Activated CD8-positive, alpha-beta memory T cell treated with anti-CD3 and anti-CD28 coated beads for 48 hours (primary cell): Measurements from ENCODE around the gene SLFN14.
"Not testable (repeated sequence)": the region's sequence is repeated elsewhere in the genome, so short reads cannot be mapped to it uniquely, and the experiment has no call there.

ENCODE experiments used
- DNase-seq, 3 experiments: peaks; one replicate each; pipeline ENCODE4 v3.0.0-alpha.2; 2020; ENCODE audit warnings: low read depth in 2 of 3, low spot score in 2 of 3

Gene SLFN14

DNA sequence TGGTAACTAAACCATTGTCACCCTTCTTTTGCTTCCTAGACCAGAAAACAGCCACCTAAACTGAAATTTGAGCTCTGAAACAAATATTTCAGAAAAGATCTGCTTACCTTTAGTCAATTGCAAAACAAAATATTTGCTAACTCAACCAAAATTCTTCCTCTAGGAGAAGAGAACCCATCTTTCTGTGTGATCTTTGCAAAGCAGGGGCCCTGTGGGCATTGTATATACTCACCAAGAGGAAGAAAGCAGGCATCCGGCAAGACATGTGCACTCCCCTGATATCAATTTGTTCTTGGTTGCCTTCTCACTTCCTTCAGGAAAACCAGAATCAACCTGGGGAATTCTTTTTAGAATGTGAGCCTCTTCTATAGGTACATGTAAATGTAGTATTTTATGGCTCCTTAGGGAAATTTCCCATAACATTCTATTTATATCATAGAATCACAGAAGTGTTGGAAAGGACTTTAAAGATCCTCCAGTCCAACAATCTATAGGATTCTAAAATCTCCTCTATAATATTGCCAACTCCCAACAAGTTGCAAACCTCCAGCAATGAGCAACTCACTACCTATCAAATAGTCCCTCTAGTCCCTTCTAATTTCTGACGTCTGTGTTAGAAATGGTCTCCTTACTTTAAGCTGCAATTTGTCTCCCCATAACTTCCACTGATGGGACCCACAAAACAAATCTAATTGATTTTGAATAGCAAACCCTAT, 966 bp downstream of the SLFN14 start:
- no peak for DNase-seq

DNA sequence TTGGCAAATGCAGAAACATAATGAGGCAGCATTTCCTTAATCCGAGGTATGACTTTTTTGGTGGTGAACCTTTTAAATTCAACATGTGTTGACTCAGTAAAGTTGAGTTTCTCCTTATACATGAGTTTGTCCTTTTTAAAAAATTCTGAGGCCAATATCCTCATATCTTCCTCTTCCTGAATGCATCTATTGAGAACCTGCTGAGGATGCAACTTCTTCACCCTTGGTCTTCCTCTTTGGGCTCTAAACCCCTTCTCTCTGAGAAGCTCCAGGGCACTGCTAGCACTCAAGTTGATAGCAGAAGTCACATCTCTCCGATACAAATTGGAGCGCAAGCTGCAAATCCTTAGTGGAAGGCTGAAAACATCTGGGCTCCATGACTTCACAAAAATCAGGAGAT, 3.3 kb downstream of the SLFN14 start:
- no peak for DNase-seq

DNA sequence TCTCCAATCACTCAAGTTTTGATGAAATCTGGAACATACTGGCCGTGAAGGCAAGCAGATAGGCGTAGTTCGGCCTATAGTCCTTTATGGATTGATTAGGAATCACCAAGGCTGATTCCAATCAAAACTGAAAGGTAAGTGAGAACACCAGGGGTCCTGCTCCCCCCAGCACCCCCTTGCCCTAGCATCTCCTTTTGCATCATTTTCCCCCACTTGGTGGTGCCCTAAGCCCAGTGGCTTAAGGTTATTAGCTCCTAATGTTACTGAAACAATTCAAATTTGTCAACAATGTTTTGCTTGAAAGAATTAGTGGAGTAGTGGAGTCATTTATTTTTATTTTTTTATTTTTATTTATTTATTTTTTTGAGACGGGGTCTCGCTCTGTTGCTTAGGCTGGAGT, 4.9 kb downstream of the SLFN14 start:
- no peak for DNase-seq

DNA sequence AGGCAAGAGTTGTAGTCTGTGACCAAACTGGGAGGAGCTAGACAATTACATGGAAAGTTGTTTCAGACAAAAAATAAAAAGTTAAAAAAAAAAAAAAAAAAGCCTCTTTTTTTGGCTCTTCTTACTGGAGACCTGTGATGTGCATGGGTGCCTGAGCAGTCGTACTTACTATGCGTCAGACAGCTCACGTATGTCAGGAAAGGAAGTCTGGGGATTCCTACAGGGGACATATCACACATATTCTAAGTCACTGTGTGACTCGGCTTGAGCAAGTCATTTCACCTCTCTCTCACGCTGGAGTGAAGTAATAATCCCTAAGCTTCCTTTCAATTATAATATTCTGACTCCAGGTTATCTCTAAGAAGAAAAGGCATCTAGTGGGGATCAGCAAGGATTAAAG, 6.0 kb downstream of the SLFN14 start:
- no peak for DNase-seq

DNA sequence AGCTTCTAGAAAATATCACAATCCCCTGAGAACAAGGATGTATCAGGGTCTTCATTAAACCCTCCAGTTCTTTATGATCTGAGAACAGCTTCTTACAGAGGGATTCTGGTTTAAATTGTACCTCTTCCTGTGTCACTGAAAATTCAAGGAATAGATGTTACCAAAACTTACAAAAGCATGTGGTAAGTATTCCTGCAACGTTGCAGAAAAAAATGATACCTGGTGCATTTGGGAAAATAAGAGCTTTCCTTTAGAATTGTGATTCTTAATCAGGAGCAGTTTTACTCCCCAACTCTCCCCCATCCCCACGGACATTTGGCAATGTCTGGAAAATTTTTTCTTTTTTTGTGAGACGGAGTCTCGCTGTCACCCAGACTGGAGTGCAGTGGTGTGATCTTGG, 7.3 kb downstream of the SLFN14 start:
- DNase-seq: no peak

DNA sequence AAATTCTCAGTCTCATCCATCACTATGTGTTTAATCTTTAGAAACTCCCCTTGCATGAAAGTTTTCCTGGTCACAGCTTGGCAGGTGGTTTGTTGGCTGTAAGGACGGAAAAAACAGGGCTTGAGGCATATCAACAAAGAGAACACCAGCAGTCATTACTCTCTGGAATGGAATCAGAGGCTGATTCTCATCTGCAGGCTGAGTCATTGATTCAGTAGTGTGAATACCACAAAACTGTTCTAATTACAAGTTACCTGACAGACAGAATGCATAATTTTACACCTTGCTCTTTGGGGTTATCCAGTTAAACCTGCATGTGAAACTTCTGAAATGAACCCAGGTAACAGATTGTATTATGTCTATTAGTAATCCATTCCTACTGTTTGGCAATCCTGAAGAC, 11.6 kb downstream of the SLFN14 start:
- DNase-seq: no peak

DNA sequence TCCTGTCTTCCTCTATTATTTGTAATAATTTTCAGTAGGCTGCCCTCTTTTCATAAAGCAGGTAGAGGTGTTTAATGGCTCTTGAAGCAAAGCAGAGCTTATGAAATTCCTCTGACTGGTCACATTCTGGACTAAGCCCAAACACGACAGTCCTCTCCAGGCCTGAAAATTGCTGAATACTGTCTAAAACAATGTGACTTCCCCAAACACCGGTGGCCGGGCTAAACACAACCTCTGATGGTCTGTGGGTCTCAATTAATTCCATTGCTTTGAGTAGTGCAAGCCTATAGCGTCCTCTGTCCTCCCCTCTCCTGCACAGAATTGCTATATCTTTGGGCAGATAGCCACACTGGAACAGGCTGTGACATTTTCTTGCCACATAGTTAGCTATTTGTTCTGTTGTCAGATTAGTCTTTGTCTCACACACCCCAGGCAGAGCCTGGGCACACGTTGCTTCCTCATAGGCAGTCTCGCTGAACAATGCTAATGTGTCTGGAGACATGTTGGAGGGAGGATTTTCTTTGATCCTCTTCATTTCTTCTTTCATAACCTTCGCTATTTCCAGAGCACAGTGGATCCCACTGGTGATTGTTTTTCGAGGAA, 12.3 kb downstream of the SLFN14 start:
- DNase-seq: no peak

DNA sequence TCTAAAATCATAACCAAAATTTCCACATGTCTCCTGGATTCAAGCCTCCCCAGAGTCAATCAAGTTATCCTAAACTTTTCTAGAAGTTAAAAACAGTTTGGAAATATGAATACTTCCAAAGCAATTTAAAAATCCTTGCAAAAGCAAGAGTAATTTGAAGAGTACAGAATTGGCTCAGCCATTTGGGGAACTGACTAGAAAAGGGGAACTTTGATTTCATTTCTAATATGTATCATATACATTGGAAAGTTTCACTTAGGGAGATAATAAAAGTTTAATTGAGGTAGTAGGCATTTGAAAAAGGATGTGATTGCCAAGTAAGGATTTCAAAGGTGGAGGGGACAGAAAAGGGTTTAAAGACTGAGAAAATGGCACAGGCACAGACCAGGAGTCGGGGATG, 14.1 kb downstream of the SLFN14 start:
- no peak for DNase-seq

DNA sequence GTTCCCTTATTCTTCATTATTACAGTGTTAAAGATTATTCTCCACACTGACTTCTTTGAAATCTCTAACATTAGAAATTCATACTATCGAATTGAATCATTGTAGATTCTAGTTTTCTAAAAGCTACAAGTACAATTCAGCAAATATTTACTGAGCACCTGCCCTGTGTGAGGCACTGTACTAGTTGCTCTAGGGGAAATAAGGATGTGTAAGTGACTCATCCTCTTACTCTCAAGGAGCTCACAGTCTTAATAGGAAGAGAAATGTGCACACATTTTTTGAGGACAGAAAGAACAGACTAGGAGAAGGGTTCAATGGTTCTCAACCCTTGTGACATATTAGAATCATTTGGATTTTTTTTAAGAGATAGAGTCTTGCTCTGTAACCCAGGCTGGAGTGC, 15.5 kb downstream of the SLFN14 start:
- DNase-seq: no peak

DNA sequence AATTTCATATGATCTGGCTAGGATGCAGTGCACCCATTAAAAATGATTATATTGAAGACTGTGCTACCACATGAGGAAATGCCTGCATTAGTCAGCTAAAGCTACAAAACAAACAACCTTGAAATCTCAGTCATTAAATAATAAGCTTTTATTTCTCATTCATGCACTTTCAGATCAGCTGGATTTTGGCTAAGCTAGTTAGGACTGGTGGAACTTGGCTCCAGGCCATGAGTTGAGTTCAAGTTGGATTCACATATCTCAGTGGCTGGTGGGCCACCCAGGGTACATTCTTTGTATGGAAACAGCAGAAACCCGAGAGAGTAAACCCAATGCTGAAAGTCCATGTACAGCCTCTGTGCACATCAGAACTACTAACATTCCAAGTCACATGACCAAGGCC, 16.8 kb downstream of the SLFN14 start:
- no peak for DNase-seq

DNA sequence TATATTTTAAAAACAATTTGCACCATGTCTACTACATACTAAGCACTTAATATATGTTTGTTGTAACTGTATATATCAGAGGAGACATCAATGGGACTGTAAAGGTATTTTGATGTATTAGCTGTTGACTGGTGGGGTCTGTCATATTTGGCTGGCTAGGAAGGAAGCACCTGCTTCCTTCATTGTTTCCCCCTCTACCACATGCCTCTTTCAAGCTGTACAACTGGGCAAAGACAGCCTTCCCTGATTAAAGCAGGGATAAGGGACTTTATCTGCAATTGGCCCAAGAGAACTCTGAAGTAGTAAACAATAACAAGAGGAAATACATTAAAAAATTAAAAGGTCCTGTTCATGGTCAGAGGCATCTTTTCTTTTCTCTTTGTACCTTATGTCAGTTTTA, 17.6 kb downstream of the SLFN14 start:
- no peak for DNase-seq

DNA sequence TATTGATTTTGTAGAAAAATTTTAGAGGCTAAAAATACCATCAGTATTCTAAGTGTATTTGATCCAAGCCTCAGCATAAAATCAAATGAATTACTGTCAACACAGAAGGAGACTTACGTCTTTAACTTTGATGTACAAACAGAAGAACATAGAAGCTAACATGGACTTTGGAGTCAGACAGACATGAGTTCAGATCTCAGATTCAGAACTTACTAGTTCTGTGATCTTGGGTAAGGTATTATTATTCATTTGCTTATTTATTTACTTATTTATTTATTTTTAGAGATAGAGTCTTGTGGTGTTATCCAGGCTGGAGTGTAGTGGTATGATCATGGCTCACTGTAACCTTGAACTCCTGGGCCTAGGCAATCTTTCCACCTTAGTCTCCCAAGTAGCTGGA, 19.2 kb downstream of the SLFN14 start:
- DNase-seq: no peak

DNA sequence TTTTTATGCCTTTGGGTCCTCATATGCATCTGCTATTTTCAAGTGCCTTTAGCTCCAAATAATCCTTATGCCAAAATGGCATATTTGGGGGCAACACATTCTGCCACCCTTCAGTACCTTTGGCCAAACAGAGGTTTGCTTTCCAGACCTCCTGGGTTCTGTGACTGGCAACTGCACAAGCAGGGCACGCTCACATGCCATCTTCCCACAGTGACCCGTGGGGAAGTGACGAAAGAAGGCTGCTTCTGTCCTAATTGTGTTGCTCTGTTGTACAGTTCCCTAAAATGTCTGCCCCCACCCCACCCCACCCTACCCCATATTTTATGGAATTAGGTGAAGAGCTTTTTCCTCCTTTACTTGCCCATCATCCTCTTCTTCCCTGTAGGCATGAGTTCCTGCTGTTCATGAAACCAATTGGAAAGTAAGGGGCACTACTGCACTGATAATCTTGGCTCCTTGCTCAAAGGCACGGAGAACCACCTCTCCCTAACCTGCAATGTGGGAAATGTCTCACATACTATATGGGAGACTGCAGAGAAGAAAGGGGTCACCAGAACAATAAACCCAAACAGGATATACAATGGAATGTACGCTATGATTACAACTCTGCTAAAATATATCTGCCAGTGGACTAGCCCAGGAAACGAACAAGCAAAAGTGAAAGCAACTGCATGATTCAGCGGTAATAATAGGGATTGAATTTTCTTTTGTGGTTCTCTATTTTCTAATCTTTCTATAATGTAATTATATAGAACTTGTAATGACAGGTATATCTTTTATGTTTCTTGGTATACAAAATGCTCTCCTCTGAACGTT, 19.8 kb downstream of the SLFN14 start:
- DNase-seq: no peak

DNA sequence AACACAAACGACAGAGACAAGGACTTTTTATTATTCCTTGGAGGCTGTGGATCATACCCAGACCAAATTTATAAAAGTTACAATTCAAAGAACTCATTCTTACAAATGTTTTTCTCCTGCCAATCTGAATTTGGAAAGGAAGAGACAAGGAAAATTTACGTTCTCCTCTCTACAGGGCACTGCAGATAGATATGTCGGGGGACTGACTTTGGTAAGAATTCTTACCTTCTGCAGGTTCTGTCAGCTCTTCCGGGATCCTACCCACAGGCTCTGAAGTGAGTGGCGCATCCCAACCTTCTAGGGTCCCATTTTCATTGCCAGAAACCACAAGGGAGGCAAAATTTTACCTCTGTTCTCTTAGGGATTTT, 21.0 kb downstream of the SLFN14 start:
- DNase-seq: no peak

DNA sequence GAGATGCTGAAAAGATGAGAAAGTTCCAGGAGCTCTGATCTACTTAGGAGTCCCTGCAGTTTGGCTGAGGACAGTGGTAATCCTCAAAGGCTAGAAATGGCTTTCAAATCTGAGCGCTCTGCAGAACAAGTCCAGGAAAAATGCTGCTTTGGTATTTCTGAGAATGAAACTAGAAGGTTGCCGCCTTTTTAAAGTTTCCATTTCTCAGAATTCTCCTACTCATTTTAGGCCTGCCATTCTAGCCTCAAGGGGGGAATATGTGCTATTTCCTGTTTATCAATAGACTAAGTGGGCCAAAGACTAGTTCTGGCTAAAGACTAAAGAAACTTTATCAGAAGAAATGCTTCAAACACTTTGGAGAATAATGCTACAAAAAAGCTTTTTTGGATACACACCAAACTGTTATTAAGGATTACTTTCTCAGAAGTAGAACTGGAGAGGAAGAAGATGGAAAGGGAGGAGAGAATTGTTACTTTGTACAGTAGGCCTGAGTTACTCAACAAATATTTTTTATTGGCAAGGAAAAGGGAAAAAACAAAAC, 22.9 kb downstream of the SLFN14 start, which contains the start of gene SLFN12L:
Gene SLFN12L (minus strand): TSS at position 78 of the 541 bp plus-strand sequence. CDS start 15,314 bp downstream, outside the sequence.
- no peak for DNase-seq

DNA sequence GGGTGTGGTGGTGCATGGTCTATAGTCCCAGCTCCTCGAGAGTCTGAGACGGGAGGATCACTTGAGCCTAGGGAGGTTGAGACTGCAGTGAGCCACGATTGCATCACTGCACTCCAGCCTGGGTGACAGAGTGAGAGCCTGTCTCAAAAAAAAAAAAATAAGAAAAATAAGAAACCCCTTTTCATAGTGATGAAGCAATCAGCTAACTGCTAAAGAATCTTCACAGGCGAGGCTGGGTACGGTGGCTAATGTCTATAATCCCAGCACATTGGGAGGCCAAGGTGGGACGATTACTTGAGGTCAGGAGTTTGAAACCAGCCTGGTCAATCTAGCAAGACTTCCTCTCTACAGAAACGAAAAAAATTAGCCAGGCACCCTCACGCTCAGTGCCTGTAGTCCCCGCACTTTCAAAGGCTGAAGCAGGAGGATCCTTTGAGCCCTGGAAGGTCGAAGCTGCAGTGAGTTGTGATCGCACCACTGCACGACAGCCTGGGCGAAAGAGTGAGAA, 23.9 kb downstream of the SLFN14 start:
- no peak for DNase-seq

DNA sequence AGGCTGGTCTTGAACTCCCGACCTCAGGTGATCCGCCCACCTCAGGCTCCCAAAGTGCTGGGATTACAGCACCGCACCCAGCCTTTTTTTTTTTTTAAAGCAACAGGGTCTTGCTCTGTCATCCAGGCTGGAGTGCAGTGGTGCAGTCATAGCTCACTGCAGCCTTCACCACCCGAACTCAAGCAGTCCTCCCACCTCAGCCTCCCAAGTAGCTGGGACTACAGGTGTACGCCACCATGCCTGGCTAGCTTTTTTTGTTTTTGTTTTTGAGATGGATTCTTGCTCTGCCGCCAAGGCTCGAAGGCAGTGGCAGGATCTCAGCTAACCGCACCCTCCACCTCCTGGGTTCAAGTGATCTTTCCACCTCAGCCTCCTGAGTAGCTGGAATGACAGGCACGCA, 25.2 kb downstream of the SLFN14 start:
- DNase-seq: not testable (repeated sequence)

DNA sequence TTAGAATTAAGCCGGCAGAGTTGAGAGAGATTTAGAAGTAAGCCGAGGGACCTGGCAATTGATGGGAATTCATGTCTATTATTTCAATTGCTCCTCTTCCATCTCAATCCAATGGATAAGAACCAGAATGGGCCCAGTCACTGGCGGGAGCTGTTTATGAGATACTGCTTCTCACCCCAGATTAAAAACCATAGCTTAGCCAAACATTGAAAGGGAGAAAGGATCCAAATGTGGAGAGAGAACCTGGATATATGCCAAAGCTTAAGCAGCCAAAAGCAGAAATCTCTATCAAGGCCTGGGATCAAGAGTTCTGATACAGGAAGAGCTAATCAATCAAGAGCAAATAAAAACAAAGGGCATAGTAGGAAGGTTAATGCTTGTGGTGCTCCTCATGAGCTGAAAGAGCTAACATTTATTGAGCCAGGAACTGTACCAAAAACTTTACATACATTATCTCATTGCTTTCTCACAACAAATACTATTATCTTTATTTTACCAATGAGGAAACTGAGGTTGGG, 26.0 kb downstream of the SLFN14 start:
- no peak for DNase-seq

DNA sequence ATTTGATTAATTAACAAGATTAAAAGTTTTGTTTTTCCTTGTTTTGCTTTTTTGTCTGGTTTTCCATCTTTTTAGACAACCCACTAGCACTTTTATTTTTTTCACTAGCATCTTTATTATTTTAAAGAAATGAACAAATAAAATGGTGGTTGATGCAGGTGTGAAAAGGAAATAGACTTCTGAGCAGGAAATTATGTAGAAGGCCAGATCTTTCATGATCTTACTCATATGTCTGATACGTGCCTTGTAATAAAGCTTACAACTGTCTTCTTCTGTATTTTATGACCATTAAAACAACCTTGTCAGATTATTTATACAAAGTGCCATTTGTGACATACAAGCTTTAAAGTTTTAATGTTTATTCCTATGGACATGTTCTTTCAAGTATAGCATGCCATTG, 29.5 kb downstream of the SLFN14 start:
- no peak for DNase-seq

DNA sequence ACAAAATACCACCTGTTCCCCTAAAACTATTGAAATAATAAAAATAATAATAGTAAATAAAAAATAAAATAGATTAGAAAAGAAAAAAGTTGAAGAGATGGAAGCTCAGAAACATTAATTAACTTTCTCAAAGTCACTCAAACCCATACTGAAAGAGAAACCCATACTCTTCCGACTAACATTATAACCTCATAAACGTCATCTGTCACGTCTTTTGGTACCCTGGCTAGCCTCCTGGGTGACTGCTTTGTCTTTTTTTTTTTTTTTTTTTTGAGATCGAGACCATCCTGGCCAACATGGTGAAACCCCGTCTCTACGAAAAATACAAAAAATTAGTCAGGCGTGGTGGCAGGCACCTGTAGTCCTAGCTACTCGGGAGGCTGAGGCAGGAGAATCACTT, 30.8 kb downstream of the SLFN14 start:
- no peak for DNase-seq

DNA sequence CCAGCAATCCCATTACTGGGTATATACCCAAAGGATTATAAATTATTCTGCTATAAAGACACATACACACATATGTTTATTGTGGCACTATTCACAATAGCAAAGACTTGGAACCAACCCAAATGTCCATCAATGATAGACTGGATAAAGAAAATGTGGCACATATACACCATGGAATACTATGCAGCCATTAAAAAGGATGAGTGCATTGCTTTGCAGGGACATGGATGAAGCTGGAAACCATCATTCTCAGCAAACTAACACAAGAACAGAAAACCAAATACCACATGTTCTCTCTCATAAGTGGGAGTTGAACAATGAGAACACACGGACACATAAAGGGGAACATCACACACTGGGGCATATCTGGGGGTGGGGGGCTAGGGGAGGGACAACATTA, 31.3 kb downstream of the SLFN14 start:
- DNase-seq: not testable (repeated sequence)

DNA sequence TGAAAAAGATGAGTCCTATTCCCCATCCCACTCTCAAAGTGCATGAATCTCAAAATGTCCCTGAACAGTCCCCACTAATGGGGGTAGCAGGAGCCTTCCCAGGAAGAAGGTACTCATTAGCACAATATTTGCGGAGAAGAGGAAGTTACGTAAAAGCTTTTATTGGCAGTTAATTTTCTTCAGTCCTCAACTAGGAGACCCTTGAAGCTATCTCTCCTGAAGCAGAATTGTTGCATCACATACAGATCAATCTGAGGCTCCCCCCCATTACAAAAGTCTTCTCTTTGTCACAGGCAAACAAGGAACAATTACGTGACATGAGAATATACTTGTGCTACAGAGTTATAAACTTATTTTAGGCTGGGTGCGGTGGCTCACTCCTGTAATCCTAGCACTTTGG, 37.3 kb downstream of the SLFN14 start:
- DNase-seq: no peak
